Measurements from ENCODE around the gene LEF1. TPM values are rescaled to one million over a fixed set of nuclear protein-coding genes. Genes with fewer than 3 reads are reported as not detected.
"Not testable (repeated sequence)": the region's sequence is repeated elsewhere in the genome, so short reads cannot be mapped to it uniquely, and the experiment has no call there.

LEF1 gene
- polyA plus RNA-seq, 3 donors: 1.00 to 1.7 (median 1.2) TPM

DNA sequence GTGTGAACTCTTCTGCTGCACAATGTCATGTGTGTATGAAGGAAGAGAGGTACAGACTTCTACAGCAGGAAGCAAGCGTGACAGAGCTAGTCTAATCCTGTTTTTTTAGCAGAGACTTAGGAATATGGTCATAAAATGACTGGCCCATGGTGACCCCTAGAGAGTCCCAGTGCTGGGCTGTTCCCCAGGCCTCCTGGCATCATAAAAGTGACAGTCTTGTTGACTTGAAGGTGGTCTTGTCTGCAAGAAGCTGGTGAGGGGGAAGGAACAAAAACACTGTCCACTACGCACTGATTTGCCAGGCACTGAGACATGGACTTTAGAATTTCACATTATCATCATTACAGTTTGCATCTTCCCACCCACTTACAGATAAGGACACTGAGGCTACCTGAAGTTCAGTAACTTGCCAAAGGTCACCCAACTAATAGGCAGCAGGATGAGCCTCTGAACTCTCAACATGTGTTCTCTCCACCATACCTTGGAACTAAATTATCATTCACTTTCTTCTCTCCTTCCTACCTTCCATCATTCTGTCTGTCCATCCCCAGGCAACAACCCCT is 116.1 kb downstream of the LEF1 start:
- H3K27ac ChIP-seq (ENCODE audit: low read depth, low read length): no peak overlapping the region
- 90 to 96% (median 95%) methylated on average over 2 of the region's 2 CpGs for WGBS, 3 donors

- WGBS, 3 donors: 79 to 87% (median 84%) methylated on average over 10 of the region's 10 CpGs
- H3K27ac ChIP-seq (ENCODE audit: low read depth, low read length): no peak overlapping the region
Measured at GRCh38 chr4:108051343-108051742, 117.4 kb downstream of the LEF1 start.

DNA sequence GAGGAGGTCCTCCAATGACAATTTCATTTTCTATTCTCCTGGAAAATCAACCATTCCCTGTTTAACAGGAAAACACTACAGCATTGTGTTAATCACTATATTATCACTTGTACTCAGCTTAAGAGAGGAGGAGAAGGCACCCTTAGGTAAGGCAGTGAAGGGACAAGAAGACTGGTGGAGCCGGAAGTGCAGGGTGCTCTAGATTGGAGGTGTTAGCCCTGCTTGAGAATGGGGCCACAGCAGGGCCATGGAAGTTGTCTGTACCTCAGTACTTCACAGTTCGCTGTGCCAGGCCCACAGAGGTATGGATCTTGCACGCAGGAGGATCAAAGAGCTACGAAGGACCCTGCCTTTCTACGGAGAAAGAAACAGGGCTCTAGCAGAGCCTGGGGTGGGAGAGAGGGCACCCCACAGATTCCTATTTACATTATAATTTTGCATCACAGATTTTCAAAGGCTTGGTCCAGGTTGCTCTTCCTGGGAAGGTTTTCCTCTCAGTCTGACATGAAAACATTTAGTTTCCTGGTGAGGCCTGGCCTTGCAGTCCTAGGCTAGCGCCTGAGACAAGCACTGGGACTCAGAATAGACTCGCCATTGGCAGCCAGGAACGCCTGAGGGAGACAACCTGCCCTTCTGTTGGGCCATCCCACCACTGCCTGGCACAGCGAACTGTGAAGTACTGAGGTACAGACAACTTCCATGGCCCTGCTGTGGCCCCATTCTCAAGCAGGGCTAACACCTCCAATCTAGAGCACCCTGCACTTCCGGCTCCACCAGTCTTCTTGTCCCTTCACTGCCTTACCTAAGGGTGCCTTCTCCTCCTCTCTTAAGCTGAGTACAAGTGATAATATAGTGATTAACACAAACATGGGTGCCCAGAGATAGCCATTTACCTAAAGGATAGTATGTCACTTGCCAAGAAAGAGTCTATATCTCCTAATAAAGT is 118.3 kb downstream of the LEF1 start:
- not testable (repeated sequence) for H3K27ac ChIP-seq (ENCODE audit: low read depth, low read length)
- WGBS, 3 donors: 91 to 94% (median 94%) methylated on average over 8 of the region's 10 CpGs

DNA sequence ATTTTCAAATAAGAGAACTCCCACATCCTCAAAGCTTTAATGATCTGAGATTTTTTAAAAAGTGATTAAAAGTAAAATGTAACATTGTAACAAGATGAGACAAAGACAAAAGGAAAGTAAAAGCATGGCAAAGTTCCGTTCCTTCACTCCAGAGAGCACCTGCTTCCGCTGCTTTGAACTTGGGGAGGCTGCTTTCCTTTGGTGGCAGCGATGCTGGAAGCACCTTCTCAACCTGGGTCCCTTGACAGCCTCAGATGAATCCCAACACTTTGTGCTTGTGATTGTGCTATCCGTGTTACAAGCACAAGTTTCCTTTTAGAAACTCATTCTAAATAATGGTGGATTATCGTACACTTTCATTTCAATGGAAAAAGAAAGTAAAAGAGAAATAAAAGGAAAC is 119.3 kb downstream of the LEF1 start:
- no peak overlapping the region for H3K27ac ChIP-seq (ENCODE audit: low read depth, low read length)
- 76 to 86% (median 76%) methylated on average over 5 of the region's 5 CpGs for WGBS, 3 donors

DNA sequence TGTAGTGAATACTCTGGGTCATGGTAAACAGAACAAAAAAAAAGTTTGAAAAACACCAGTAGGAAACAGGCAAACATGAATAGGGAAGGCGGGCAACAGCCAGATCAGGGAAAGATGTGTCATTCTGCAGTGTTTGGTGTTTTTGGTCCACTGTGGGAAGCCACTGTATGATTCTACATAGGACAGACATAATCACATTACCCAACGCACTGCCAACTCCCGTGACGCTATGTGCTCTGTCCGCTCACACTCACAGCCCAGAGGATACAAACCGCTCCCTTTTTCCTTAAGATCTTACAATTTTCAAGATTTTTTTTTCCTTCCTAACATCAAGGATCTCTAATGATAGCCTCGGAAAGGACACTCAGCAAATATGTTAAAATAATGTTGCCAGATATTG is 119.7 kb downstream of the LEF1 start:
- no peak overlapping the region for H3K27ac ChIP-seq (ENCODE audit: low read depth, low read length)
- WGBS, 3 donors: 89 to 92% (median 92%) methylated on average over 7 of the region's 7 CpGs

DNA sequence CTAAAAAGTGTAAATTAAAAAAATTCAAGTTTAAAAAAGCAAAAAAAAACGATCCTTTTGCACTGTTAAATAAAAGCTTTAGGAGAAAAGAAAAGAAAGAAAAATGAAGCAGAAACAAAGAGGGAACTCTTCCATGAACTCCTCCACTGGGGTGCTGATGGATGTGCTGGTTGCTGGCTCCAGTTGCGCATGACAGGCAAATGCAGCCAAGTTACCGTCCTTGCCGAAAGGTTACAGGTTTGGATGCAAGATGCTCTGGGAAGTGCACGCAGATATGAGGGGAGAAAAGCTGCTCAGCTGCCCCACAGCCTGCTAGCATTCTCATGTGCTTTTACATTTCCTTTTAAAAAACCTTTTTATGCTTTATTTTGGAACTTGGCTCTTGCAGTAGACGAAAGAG is 120.6 kb downstream of the LEF1 start:
- 77 to 84% (median 83%) methylated on average over 6 of the region's 6 CpGs for WGBS, 3 donors
- no peak overlapping the region for H3K27ac ChIP-seq (ENCODE audit: low read depth, low read length)

- H3K27ac ChIP-seq (ENCODE audit: low read depth, low read length): no peak overlapping the region
- 82 to 95% (median 87%) methylated on average over 2 of the region's 2 CpGs for WGBS, 3 donors
Measured at GRCh38 chr4:108047199-108047598, 121.5 kb downstream of the LEF1 start.

DNA sequence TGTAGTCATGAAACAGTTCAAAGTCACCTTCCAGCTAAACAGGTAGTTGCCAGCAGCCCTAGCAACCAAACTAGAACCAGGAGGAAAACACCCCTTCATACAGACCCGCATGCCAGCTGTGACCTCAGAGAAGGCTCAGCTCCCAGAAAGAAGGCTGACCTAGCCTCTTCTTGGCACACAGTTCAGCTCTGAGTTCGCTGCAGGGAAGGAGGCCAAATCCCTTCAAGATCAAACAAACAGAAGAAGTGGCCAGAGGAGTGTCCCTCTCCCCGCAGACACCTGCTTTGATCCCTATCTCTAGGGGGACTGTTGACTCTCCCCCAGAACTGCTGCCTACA is 123.1 kb downstream of the LEF1 start:
- 13 to 51% (median 35%) methylated on average over 3 of the region's 3 CpGs for WGBS, 3 donors
- no peak overlapping the region for H3K27ac ChIP-seq (ENCODE audit: low read depth, low read length)

DNA sequence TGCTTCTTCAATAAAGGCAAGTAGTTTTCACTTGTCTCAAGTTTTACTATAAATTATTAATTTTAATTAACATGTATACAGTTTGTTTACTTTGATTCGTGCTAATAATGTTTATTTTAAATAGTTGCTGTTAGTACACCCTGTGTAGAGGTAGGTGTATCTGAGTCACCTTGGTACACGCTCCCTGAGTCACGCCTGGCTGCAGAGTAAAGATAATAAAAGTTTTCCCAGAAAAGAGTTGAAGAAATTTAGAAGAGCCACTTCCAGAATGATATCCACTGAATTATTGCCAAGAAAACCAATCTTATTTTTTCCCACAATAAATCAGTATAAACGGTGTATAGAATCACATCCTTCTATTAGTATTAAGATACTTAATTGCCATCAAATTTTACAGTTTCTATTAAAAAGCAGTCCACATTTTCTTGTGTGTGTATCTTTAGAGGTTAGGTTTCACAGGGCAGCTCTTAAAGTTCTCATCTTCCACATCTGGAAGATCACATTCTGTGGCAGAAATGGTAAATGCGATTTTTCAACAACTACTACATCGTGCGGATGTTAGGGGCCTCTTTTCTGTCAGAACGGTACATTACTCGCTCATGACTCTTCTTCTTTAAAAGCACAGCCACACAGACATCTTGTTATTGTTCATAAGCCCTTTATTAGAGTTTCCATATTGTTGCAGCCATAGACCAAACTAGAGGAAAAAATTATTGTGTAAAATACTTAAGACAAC is 123.6 kb downstream of the LEF1 start:
- WGBS, 3 donors: 65 to 80% (median 70%) methylated on average over 9 of the region's 9 CpGs
- no peak overlapping the region for H3K27ac ChIP-seq (ENCODE audit: low read depth, low read length)

GRCh38 chr4:108043526-108043925 is 125.2 kb downstream of the LEF1 start:
- 84 to 93% (median 88%) methylated on average over 5 of the region's 5 CpGs for WGBS, 3 donors
- no peak overlapping the region for H3K27ac ChIP-seq (ENCODE audit: low read depth, low read length)

GRCh38 chr4:108042927-108043326 is 125.8 kb downstream of the LEF1 start:
- WGBS, 3 donors: 90 to 98% (median 92%) methylated on average over 3 of the region's 3 CpGs
- no peak overlapping the region for H3K27ac ChIP-seq (ENCODE audit: low read depth, low read length)

- 90 to 96% (median 95%) methylated on average over 2 of the region's 2 CpGs for WGBS, 3 donors
- H3K27ac ChIP-seq (ENCODE audit: low read depth, low read length): no peak overlapping the region
Measured at GRCh38 chr4:108037884-108038283, 130.8 kb downstream of the LEF1 start.

GRCh38 chr4:108036213-108036612 is 132.5 kb downstream of the LEF1 start:
- WGBS, 3 donors: 75 to 83% (median 78%) methylated on average over 7 of the region's 7 CpGs
- H3K27ac ChIP-seq (ENCODE audit: low read depth, low read length): no peak overlapping the region

DNA sequence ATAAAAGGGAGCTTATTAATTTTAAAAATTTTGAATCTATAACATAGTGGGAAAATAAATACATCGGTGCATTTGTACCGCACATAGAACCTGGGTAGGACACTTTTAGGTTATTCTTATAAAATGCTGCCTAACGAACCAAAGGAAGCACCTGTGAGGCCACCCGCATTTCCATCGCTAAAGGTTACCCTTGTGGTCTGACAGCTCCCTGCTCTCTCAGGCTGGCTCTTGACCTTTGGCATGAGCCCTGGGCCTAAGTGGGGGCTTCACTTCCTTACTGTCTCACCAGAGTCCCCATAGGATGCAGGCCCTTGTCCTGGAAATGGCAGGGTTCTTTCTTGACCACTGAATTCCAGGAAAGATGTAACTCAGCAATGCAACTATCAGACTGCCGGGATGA is 133.0 kb downstream of the LEF1 start:
- no peak overlapping the region for H3K27ac ChIP-seq (ENCODE audit: low read depth, low read length)
- 72 to 86% (median 77%) methylated on average over 6 of the region's 6 CpGs for WGBS, 3 donors

DNA sequence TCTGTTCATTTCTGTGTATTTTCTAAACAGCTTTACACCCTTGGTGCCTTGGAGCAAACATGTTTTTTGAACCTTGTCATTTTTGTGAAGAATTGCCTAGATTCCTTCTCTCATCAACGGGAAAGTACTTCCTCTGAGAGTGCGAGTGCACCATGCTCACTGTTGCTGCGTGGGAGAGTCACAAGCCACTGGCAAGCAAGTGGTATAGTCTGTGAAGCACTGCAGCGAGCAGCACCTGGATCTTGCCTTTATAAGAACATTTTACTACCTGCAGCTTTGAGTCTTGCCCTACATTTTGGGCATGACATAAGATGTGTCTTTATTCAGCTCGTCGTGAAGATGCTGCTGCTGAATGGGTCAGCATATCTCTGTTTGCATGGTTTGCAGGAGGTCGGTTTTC is 134.2 kb downstream of the LEF1 start:
- H3K27ac ChIP-seq (ENCODE audit: low read depth, low read length): no peak overlapping the region
- 75 to 84% (median 80%) methylated on average over 7 of the region's 7 CpGs for WGBS, 3 donors

DNA sequence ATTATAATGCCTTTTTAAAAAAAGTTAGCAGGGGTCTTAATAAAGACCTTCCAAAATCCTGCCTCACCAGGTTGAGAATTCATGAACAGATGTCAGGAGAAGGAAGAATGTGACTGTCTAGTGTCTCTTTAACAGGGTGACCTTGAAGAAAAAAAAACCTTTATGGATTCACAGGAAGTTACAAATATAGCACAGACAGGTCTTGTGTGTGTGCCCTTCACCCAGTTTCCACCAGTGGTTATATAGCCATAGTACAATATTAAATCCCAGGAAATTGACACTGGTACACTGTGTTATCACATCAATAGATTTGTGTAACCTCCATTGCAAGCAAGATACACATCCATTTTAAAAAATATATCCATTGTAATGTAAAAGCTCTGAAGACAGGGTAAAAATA is 135.4 kb downstream of the LEF1 start:
- no peak overlapping the region for H3K27ac ChIP-seq (ENCODE audit: low read depth, low read length)

GRCh38 chr4:108031427-108032083 is 137.2 kb downstream of the LEF1 start:
- no peak overlapping the region for H3K27ac ChIP-seq (ENCODE audit: low read depth, low read length)
- 84 to 96% (median 96%) methylated on average over 4 of the region's 4 CpGs for WGBS, 3 donors

- WGBS, 3 donors: 86 to 93% (median 88%) methylated on average over 2 of the region's 2 CpGs
- no peak overlapping the region for H3K27ac ChIP-seq (ENCODE audit: low read depth, low read length)
Measured at GRCh38 chr4:108030332-108030731, 138.4 kb downstream of the LEF1 start.

DNA sequence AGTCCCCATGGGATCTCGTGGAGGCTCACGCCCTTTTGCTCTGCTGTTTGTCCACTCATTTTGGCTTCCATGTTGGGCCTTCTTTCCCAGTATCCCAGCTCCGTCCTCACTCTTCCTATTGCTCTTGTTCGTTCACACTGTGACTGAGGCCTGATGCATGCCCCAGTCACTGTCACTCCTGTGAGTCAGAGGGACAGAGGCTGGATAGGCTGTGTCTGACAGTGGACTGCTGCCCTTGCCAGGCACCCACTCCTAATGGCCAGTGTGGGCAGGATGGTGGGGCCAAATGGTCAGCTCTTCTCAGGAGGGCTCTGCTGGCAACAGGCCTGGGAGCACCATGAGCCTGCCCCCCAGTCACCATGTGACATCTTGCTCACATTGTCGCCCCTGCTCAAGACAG is 139.0 kb downstream of the LEF1 start:
- WGBS, 3 donors: 88 to 89% (median 88%) methylated on average over 5 of the region's 5 CpGs
- no peak overlapping the region for H3K27ac ChIP-seq (ENCODE audit: low read depth, low read length)
